Smooth muscle cell (in vitro differentiated cells): ENCODE data around the gene ST8SIA5. TPM values are rescaled to one million over a fixed set of nuclear protein-coding genes. Genes with fewer than 3 reads are reported as not detected.

Source experiments
- DNase-seq: peaks from one replicate; lab custom pipeline; 2025; ENCODE audit not compliant: unreplicated experiment; lab: John Stamatoyannopoulos, UW
- H2AFZ ChIP-seq: fragments of 200-600 bp; sonication (generic); 2 replicates; pipeline ENCODE4 v1.6.0; 2016; ENCODE audit warnings: antibody characterized with exemption, low read depth, mild to moderate bottlenecking
- H3F3A ChIP-seq: fragments of 200-600 bp; sonication (generic); 2 replicates; pipeline ENCODE4 v1.6.0; 2017; ENCODE audit warnings: antibody characterized with exemption, low read depth
- H3K27ac ChIP-seq: fragments of 200-600 bp; sonication (generic); 2 replicates; pipeline ENCODE4 v1.5.1; 2016; ENCODE audit warnings: low read depth, mild to moderate bottlenecking
- H3K27me3 ChIP-seq: fragments of 200-600 bp; sonication (generic); 2 replicates; pipeline ENCODE4 v1.6.1; 2016; ENCODE audit warnings: low read depth, mild to moderate bottlenecking
- H3K36me3 ChIP-seq: fragments of 200-600 bp; sonication (generic); 2 replicates; pipeline ENCODE4 v1.5.1; 2016; ENCODE audit warnings: low read depth
- H3K4me1 ChIP-seq: fragments of 200-600 bp; sonication (generic); 2 replicates; pipeline ENCODE4 v1.5.1; 2016; ENCODE audit warnings: low read depth
- H3K4me2 ChIP-seq: fragments of 200-600 bp; sonication (generic); 2 replicates; pipeline ENCODE4 v1.6.0; 2016; ENCODE audit warnings: mild to moderate bottlenecking
- H3K4me3 ChIP-seq: fragments of 200-600 bp; sonication (generic); 2 replicates; pipeline ENCODE4 v1.5.1; 2016; ENCODE audit warnings: mild to moderate bottlenecking
- H3K79me2 ChIP-seq: fragments of 200-600 bp; sonication (generic); 2 replicates; pipeline ENCODE4 v1.6.0; 2016; ENCODE audit warnings: low read depth, mild to moderate bottlenecking
- H3K9ac ChIP-seq: fragments of 200-600 bp; sonication (generic); 2 replicates; pipeline ENCODE4 v1.6.0; 2016; ENCODE audit warnings: low read depth
- H3K9me3 ChIP-seq: fragments of 200-600 bp; sonication (generic); replicated peaks from 2 replicates; pipeline ENCODE4 v1.5.1; 2016; ENCODE audit warnings: low read depth
- H4K20me1 ChIP-seq: fragments of 200-600 bp; sonication (generic); 2 replicates; pipeline ENCODE4 v1.6.0; 2016; ENCODE audit warnings: low read depth
- WGBS: methylation state at CpG from one replicate; pipeline ENCODE4 v1.1.7; 2016; ENCODE audit warnings: low lambda C conversion rate; 5-methylcytosine and 5-hydroxymethylcytosine counted together
- polyA plus RNA-seq: library from polyadenylated mRNA; unstranded; fragments of >200 nt; fragmentation: Nextera tagmentation; extraction: Ambion mirVana; gene quantifications from 2 replicates; pipeline ENCODE4 v1.2.1, GENCODE V29; 2016
- total RNA-seq: library from RNA; depleted of rRNA; stranded (reverse); fragments of >200 nt; gene quantifications from 2 replicates; pipeline ENCODE4 v1.2.3, GENCODE V29; 2014
- TF ChIP-seq, protein P1 (sequence below): fragments of 200-600 bp; sonication (generic); IDR thresholded peaks from 2 replicates; pipeline ENCODE4 v1.5.1; 2017; ENCODE audit warnings: borderline replicate concordance, mild to moderate bottlenecking, antibody characterized with exemption; ENCODE audit not compliant: insufficient read depth, poor library complexity, severe bottlenecking

The ST8SIA5 gene
- total and polyA plus RNA-seq, 2 experiments from 2014 or later = 0.22 TPM; not detected in 1

DNA sequence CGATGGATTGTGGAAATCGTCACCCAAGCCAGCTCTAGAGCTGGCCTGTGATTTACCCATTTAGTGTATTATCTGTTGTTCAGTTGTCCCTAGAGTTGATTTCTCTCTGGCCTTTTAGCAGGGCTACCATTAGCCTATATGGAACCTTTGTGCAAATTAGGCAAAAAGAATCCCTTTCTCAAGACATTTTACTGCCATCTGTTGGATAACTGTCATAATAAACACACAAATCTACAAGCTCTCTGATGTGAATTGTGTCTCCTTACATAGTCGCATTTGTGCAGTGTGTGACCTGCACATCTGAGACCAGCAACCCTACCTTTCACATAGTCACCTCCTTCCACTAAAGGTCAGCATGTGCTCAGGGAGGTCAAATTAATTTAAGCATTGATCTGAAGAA, 133.9 kb downstream of the ST8SIA5 start:
- H3K27me3 ChIP-seq = no peaks in the 10 kb centered on the region
- H3K79me2 ChIP-seq = no peaks in the 10 kb centered on the region
- H3K9me3 ChIP-seq = no peaks in the 10 kb centered on the region
- peak overlapping the region; percentile 59 for H2AFZ ChIP-seq
- TF ChIP-seq, protein P1, sequence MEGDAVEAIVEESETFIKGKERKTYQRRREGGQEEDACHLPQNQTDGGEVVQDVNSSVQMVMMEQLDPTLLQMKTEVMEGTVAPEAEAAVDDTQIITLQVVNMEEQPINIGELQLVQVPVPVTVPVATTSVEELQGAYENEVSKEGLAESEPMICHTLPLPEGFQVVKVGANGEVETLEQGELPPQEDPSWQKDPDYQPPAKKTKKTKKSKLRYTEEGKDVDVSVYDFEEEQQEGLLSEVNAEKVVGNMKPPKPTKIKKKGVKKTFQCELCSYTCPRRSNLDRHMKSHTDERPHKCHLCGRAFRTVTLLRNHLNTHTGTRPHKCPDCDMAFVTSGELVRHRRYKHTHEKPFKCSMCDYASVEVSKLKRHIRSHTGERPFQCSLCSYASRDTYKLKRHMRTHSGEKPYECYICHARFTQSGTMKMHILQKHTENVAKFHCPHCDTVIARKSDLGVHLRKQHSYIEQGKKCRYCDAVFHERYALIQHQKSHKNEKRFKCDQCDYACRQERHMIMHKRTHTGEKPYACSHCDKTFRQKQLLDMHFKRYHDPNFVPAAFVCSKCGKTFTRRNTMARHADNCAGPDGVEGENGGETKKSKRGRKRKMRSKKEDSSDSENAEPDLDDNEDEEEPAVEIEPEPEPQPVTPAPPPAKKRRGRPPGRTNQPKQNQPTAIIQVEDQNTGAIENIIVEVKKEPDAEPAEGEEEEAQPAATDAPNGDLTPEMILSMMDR = peak; percentile 20
- no peaks in the 10 kb centered on the region for H3K36me3 ChIP-seq
- no peak overlapping the region for H3K4me2 ChIP-seq
- peaks cover 7% of the 10 kb centered on the region for H3K4me1 ChIP-seq
- no peaks in the 10 kb centered on the region for H4K20me1 ChIP-seq
- no peak overlapping the region for H3K27ac ChIP-seq
- no peak overlapping the region for H3K9ac ChIP-seq
- WGBS = 83% methylated on average over 3 of the region's 3 CpGs
- H3F3A ChIP-seq = no peaks in the 10 kb centered on the region
- DNase-seq = no peak
- H3K4me3 ChIP-seq = no peak overlapping the region

DNA sequence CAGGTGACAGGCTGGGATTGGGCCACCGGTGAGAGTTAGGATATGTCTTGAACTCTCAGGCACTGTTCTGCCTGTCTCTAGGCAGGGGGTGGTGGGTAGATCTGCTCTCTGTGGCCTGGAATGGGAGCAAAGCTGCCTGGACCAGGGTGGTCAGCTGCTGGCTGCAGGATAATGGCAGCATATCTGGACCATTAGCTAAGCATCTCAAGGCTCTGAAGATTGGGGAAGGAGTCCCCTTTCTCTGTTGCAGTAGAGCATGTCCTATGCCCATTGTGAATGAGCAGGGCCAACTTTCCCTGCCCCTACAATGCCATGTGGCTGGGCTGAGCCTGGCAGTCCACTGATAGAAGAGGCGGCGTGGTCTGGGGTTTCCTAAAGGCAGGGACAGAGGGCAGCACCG, 134.4 kb downstream of the ST8SIA5 start:
- Histone ChIP-seq H2AFZ (no peak overlapping the region), H3K36me3 (no peaks in the 10 kb centered on the region), H3K9ac (no peak overlapping the region), H3K4me3 (no peak overlapping the region), H3K4me1 (peaks cover 7% of the 10 kb centered on the region), H3K79me2 (no peaks in the 10 kb centered on the region), H3K9me3 (no peaks in the 10 kb centered on the region), H4K20me1 (no peaks in the 10 kb centered on the region), H3F3A (no peaks in the 10 kb centered on the region), H3K27me3 (no peaks in the 10 kb centered on the region), H3K27ac (no peak overlapping the region), H3K4me2 (no peak overlapping the region)
- 96% methylated on average over 4 of the region's 4 CpGs for WGBS
- DNase-seq = no peak
- TF ChIP-seq, protein P1 = no peak

DNA sequence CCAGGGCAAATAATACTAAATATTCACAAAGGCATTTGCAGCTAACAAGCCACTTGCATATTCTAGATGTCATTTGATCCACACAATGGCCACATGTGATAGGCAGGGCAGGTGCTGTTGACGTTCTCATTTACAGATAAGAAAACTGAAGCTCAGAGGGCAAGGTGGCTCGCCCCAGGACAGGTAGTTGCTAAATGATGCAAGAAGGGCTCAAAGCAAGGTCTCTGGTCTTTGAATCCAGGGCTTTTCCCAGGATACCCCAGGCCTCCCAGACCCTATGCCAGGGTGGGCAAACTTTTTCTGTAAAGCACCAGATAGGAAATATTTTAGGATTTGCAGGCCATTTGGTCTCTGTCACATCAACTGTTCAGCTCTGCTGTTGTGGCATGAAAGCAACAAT, 135.0 kb downstream of the ST8SIA5 start:
- no peak for DNase-seq
- TF ChIP-seq, protein P1 = no peak
- 64% methylated on average over 2 of the region's 2 CpGs for WGBS

DNA sequence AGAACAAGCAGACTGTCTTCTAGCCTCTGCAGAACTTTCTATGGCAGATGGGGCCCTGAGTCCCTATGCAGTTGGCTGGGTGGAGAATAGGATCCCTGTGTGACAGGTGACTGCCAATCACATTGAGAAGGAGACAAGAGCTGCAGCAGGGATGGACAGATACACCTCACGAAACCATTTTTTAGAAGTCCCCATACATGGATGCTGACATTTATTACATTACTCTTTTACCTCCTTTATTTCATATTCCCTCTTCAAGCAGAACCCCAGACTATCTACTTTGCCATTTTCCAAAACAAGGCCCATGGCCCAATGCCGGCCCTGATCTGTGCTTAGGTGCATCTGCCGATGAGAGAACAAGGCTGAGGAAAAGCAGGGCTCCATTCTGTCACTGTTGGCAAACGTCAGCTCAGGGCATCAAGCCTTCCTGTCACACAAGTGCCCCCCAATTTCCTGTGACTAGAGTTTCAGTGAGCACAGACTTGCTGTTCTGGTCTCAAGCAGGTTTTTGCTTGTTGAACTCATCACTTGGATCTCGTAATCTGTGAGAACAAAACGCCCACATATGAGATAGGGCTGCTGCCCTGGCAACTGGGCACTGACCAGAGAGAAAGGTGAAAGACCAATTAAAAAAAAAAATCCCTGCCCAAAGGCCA, 135.6 kb downstream of the ST8SIA5 start:
- no peaks in the 10 kb centered on the region for H3F3A ChIP-seq
- H2AFZ ChIP-seq = no peak overlapping the region
- TF ChIP-seq, protein P1 = no peak
- no peak overlapping the region for H3K4me3 ChIP-seq
- 85% methylated on average over 6 of the region's 6 CpGs for WGBS
- no peaks in the 10 kb centered on the region for H4K20me1 ChIP-seq
- H3K9me3 ChIP-seq = no peaks in the 10 kb centered on the region
- no peak overlapping the region for H3K27ac ChIP-seq
- peaks cover 7% of the 10 kb centered on the region for H3K4me1 ChIP-seq
- no peak for DNase-seq
- H3K27me3 ChIP-seq = peaks cover 6% of the 10 kb centered on the region
- no peaks in the 10 kb centered on the region for H3K36me3 ChIP-seq
- H3K79me2 ChIP-seq = no peaks in the 10 kb centered on the region
- H3K4me2 ChIP-seq = no peak overlapping the region
- no peak overlapping the region for H3K9ac ChIP-seq

More for the DNA sequence above, 135.0 kb downstream of the ST8SIA5 start:
- Histone ChIP-seq H2AFZ (no peak overlapping the region), H3K27ac (no peak overlapping the region), H3K9me3 (no peaks in the 10 kb centered on the region), H3K27me3 (no peaks in the 10 kb centered on the region), H3K9ac (no peak overlapping the region), H3K4me3 (no peak overlapping the region), H3K36me3 (no peaks in the 10 kb centered on the region), H3F3A (no peaks in the 10 kb centered on the region), H3K79me2 (no peaks in the 10 kb centered on the region), H3K4me1 (peaks cover 7% of the 10 kb centered on the region), H4K20me1 (no peaks in the 10 kb centered on the region), H3K4me2 (no peak overlapping the region)
